ENCODE results near the gene JPH4. TPM values are rescaled to one million over a fixed set of nuclear protein-coding genes. Genes with fewer than 3 reads are reported as not detected.

Gene JPH4
- total RNA-seq, 1 experiment from 2014 or later, result not detected

- Mint-ChIP-seq H3K27ac (ENCODE audit: unreplicated experiment) (no peak overlapping the region), H3K4me3 (ENCODE audit: unreplicated experiment) (no peak overlapping the region), H3K27me3 (ENCODE audit: insufficient read depth, unreplicated experiment) (no peaks in the 10 kb centered on the region), H3K4me1 (ENCODE audit: low read depth, unreplicated experiment) (no peaks in the 10 kb centered on the region), H3K36me3 (ENCODE audit: insufficient read depth, unreplicated experiment) (no peaks in the 10 kb centered on the region), H3K9me3 (ENCODE audit: unreplicated experiment) (no peaks in the 10 kb centered on the region)
- Histone ChIP-seq H3K36me3 (ENCODE audit: control insufficient read depth, insufficient read depth, low read length) (no peaks in the 10 kb centered on the region), H3K4me3 (ENCODE audit: low read depth, low read length) (no peak overlapping the region), H3K27me3 (replicated peaks; ENCODE audit: control insufficient read depth, insufficient read depth, low read length) (no peaks in the 10 kb centered on the region), H3K4me1 (peaks cover 3% of the 10 kb centered on the region; the same call in 1 of the 2 replicates), H3K9me3 (no peaks in the 10 kb centered on the region)
- no TSS peak for BruUV-seq (replicated peaks)
- no peak for TF ChIP-seq CTCF (IDR thresholded peaks at IDR 0.05; ENCODE audit: insufficient read depth in 1 of 2, low read depth in 1 of 2, low read length in 1 of 2, severe bottlenecking in 1 of 2, unreplicated experiment in 1 of 2)
- intact Hi-C loops (cut with micrococcal nuclease; ENCODE audit: unreplicated experiment), result no loop called here
- DNase-seq, result no peak
- POLR2A ChIA-PET, result no interaction called here
- CTCF ChIA-PET, result interaction anchor here (1.0 kb wide), 1 partner anchor 14 kb away, joined by 3 read pairs; no protein-coding TSS in a partner anchor
Measured at GRCh38 chr14:23602181-23603095, 23.8 kb upstream of the JPH4 start.

GRCh38 chr14:23601845-23602180, 23.2 kb upstream of the JPH4 start:
- Mint-ChIP-seq H3K27me3 (ENCODE audit: insufficient read depth, unreplicated experiment) (no peaks in the 10 kb centered on the region), H3K9me3 (ENCODE audit: unreplicated experiment) (no peaks in the 10 kb centered on the region), H3K27ac (ENCODE audit: unreplicated experiment) (no peak overlapping the region), H3K4me3 (ENCODE audit: unreplicated experiment) (no peak overlapping the region), H3K36me3 (ENCODE audit: insufficient read depth, unreplicated experiment) (no peaks in the 10 kb centered on the region), H3K4me1 (ENCODE audit: low read depth, unreplicated experiment) (no peaks in the 10 kb centered on the region)
- intact Hi-C loops (cut with micrococcal nuclease; ENCODE audit: unreplicated experiment), result no loop called here
- ChIA-PET POLR2A (no interaction called here), CTCF (no interaction called here)
- Histone ChIP-seq H3K4me3 (ENCODE audit: low read depth, low read length) (no peak overlapping the region), H3K9me3 (no peaks in the 10 kb centered on the region), H3K27me3 (replicated peaks; ENCODE audit: control insufficient read depth, insufficient read depth, low read length) (no peaks in the 10 kb centered on the region), H3K4me1 (peaks cover 3% of the 10 kb centered on the region; the same call in 1 of the 2 replicates), H3K36me3 (ENCODE audit: control insufficient read depth, insufficient read depth, low read length) (no peaks in the 10 kb centered on the region)
- DNase-seq, result no peak
- TF ChIP-seq CTCF (IDR thresholded peaks at IDR 0.05; ENCODE audit: insufficient read depth in 1 of 2, low read depth in 1 of 2, low read length in 1 of 2, severe bottlenecking in 1 of 2, unreplicated experiment in 1 of 2), result no peak
- BruUV-seq (replicated peaks), result no TSS peak

- BruUV-seq (replicated peaks), result no TSS peak
- Histone ChIP-seq H3K27me3 (replicated peaks; ENCODE audit: control insufficient read depth, insufficient read depth, low read length) (no peaks in the 10 kb centered on the region), H3K4me3 (ENCODE audit: low read depth, low read length) (no peak overlapping the region), H3K36me3 (ENCODE audit: control insufficient read depth, insufficient read depth, low read length) (no peaks in the 10 kb centered on the region), H3K4me1 (peaks cover 3% of the 10 kb centered on the region; the same call in 1 of the 2 replicates), H3K9me3 (no peaks in the 10 kb centered on the region)
- Mint-ChIP-seq H3K9me3 (ENCODE audit: unreplicated experiment) (no peaks in the 10 kb centered on the region), H3K27me3 (ENCODE audit: insufficient read depth, unreplicated experiment) (no peaks in the 10 kb centered on the region), H3K4me1 (ENCODE audit: low read depth, unreplicated experiment) (no peaks in the 10 kb centered on the region), H3K27ac (ENCODE audit: unreplicated experiment) (no peak overlapping the region), H3K4me3 (ENCODE audit: unreplicated experiment) (no peak overlapping the region), H3K36me3 (ENCODE audit: insufficient read depth, unreplicated experiment) (no peaks in the 10 kb centered on the region)
- intact Hi-C loops (cut with micrococcal nuclease; ENCODE audit: unreplicated experiment), result no loop called here
- no peak for DNase-seq
- TF ChIP-seq CTCF (IDR thresholded peaks at IDR 0.05; ENCODE audit: insufficient read depth in 1 of 2, low read depth in 1 of 2, low read length in 1 of 2, severe bottlenecking in 1 of 2, unreplicated experiment in 1 of 2), result no peak
- ChIA-PET POLR2A (no interaction called here), CTCF (no interaction called here)
Measured at GRCh38 chr14:23601424-23601823, 22.8 kb upstream of the JPH4 start.

Measured in Caco-2 (cell line).